T-cell (primary cell): ENCODE results near the gene SCRT2. TPM values are rescaled to one million over a fixed set of nuclear protein-coding genes. Genes with fewer than 3 reads are reported as not detected.

Experiments
- ATAC-seq, 4 experiments: fragments of 200-7000 bp in 3 of 4; fragments of 150-1000 bp in 1 of 4; cut with Tn5 transposase; replicated peaks in 1 of 4; 1 replicate in 3 of 4; 2 replicates in 1 of 4; pipeline ENCODE4 v1.10.0; 2021; ENCODE audit warnings: moderate library complexity in 3 of 4, mild to moderate bottlenecking in 2 of 4, moderate number of reproducible peaks in 1 of 4
- CTCF ChIA-PET, 2 donors: fragments of 300-600 bp; sonication (Branson Sonifier 250); formaldehyde crosslinking; loops; one replicate each; lab custom pipeline; 2022; ENCODE audit warnings: antibody characterized with exemption in 2 of 2; lab: Charles Lee
- POLR2A ChIA-PET, 2 donors: fragments of 300-600 bp; sonication (Branson Sonifier 250); formaldehyde crosslinking; loops; one replicate each; lab custom pipeline; 2022; ENCODE audit warnings: antibody characterized with exemption in 2 of 2; lab: Charles Lee
- DNase-seq, 35 experiments: peaks; one replicate each; pipeline versions ENCODE4 v3.0.0 to v3.0.0-alpha.2; 2013 to 2023
- H3K27ac ChIP-seq: one replicate; pipeline ENCODE4 v1.5.1; 2013; ENCODE audit warnings: low read length
- H3K27me3 ChIP-seq, 2 experiments: replicated peaks in 1 of 2; 1 replicate in 1 of 2; 2 replicates in 1 of 2; pipeline versions ENCODE4 v1.6.1 to v1.7.0; 2013; ENCODE audit warnings: low read length in 1 of 2, mixed read lengths in 1 of 2; ENCODE audit not compliant: control insufficient read depth in 2 of 2, insufficient read depth in 2 of 2; ENCODE audit errors: extremely low read depth in 1 of 2
- H3K36me3 ChIP-seq, 2 donors: 1 replicate in 1 of 2; 2 replicates in 1 of 2; pipeline versions ENCODE4 v1.6.1 to v1.7.0; 2013; ENCODE audit warnings: low read length in 1 of 2; ENCODE audit not compliant: control insufficient read depth in 2 of 2, insufficient read depth in 1 of 2; ENCODE audit errors: extremely low read depth in 1 of 2
- H3K4me1 ChIP-seq, 2 experiments: 1 replicate in 1 of 2; 2 replicates in 1 of 2; pipeline versions ENCODE4 v1.6.1 to v1.7.0; 2013; ENCODE audit warnings: low read length in 2 of 2, mixed read lengths in 1 of 2; ENCODE audit not compliant: insufficient read depth in 2 of 2, control insufficient read depth in 1 of 2; ENCODE audit errors: extremely low read depth in 1 of 2
- H3K4me3 ChIP-seq, 2 donors: 1 replicate in 1 of 2; 2 replicates in 1 of 2; pipeline versions ENCODE4 v1.5.1 to v1.7.0; 2013; ENCODE audit warnings: mild to moderate bottlenecking in 2 of 2, low read length in 1 of 2, moderate library complexity in 1 of 2; ENCODE audit not compliant: control insufficient read depth in 1 of 2; ENCODE audit errors: extremely low read depth in 1 of 2
- H3K9me3 ChIP-seq: 2 replicates; pipeline ENCODE4 v1.7.0; 2013
- H3K27ac Mint-ChIP-seq, 2 donors: one replicate each; pipeline ENCODE4 v1.8.0; 2020 to 2021; ENCODE audit warnings: mild to moderate bottlenecking in 2 of 2, mixed read lengths in 2 of 2
- H3K27me3 Mint-ChIP-seq, 2 donors: one replicate each; pipeline ENCODE4 v1.8.0; 2021 to 2022; ENCODE audit warnings: mixed read lengths in 2 of 2
- H3K36me3 Mint-ChIP-seq: one replicate; pipeline ENCODE4 v1.8.0; 2021; ENCODE audit warnings: mixed read lengths
- H3K4me1 Mint-ChIP-seq, 3 donors: one replicate each; pipeline ENCODE4 v1.8.0; 2020 to 2022; ENCODE audit warnings: mixed read lengths in 3 of 3, mild to moderate bottlenecking in 1 of 3
- H3K4me3 Mint-ChIP-seq, 3 donors: one replicate each; pipeline ENCODE4 v1.8.0; 2020 to 2022; ENCODE audit warnings: mild to moderate bottlenecking in 3 of 3, mixed read lengths in 3 of 3, moderate library complexity in 3 of 3
- H3K9me3 Mint-ChIP-seq, 3 donors: one replicate each; pipeline ENCODE4 v1.8.0; 2020 to 2022; ENCODE audit warnings: mixed read lengths in 3 of 3
- WGBS: methylation state at CpG from one replicate; pipeline ENCODE4 v1.1.5; 2013; ENCODE audit warnings: missing lambda C conversion rate; ENCODE audit not compliant: insufficient coverage; 5-methylcytosine and 5-hydroxymethylcytosine counted together
- total RNA-seq, 35 experiments: library from RNA in 6 of 35; stranded (reverse) in 6 of 35; fragments of 120-200 nt in 1 of 35; gene quantifications; one replicate each; pipeline versions ENCODE4 v1.2.1 to v1.2.4 and lab custom pipeline; 2013 to 2026

The SCRT2 gene
- total RNA-seq, 5 donors from 2014 or later (not counting 1 experiment from before 2014, with no cell fraction given), result not detected

GRCh38 chr20:641516-641875 lies 34.1 kb downstream of the SCRT2 start:
- ChIA-PET CTCF (no interaction called here), POLR2A (no interaction called here)
- DNase-seq (no peak), ATAC-seq (no peak)
- Histone ChIP-seq H3K9me3 (no peaks in the 10 kb centered on the region), H3K4me3 (no peak overlapping the region), H3K36me3 (no peaks in the 10 kb centered on the region), H3K27ac (no peak overlapping the region), H3K4me1 (peaks cover 0 to 15% of the 10 kb centered on the region in 2 experiments), H3K27me3 (peaks cover 0 to 22% of the 10 kb centered on the region in 2 experiments)
- no peak overlapping the region for H3K27ac Mint-ChIP-seq
- 86% methylated on average over 7 of the region's 12 CpGs for WGBS
- peaks cover 18 to 23% of the 10 kb centered on the region in 2 donors for H3K27me3 Mint-ChIP-seq
- no peaks in the 10 kb centered on the region for H3K36me3 Mint-ChIP-seq
- H3K9me3 Mint-ChIP-seq, result no peaks in the 10 kb centered on the region
- H3K4me3 Mint-ChIP-seq, result peak overlapping the region; percentile 28 to 54 (median 29)
- H3K4me1 Mint-ChIP-seq, result peaks cover 0 to 18% (median 14%) of the 10 kb centered on the region in 3 donors

DNA sequence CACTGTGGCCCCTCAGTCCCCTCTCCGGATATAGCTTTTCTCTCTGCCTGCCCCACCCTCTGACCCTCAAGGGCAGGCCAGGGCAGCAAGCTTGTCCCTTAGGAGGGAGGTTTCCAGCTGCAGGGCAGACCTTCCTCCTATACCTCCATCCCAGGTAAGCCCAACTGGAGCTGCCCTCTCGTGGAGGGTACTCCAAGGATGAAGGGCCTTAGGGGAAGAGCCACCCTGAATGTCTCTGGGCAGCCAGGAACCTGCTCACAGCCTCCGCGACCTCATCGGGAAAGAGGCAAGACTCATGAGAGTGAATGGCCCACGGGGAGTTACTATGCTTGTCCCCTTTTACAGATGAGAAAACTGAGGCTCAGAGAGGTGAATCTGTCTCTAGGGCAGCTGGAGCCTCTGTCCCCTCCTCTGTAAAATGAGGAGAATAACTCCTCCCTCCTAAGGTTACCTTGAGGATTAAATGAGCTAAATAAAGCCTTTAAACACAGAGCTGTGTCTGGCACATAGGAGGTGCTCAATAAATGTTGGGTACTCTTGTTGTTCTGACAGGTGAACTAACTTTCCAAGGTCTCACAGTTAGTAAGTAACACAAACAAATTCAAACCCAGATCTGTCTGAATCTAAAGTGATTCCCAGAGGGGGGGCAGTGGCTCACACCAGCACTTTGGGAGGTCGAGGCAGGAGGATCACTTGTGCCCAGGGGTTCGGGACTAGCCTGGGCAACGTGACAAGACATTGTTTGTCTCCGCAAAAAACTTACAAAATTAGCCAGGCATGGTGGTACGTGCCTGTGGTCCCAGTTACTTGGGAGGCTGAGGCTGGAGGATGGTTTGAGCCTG lies 34.7 kb downstream of the SCRT2 start:
- H3K27ac ChIP-seq, result no peak overlapping the region
- no peak for ATAC-seq
- no peaks in the 10 kb centered on the region for H3K9me3 ChIP-seq
- ChIA-PET CTCF (no interaction called here), POLR2A (no interaction called here)
- Mint-ChIP-seq H3K4me3 (peak overlapping the region in 1 of 3 donors; percentile 54), H3K27ac (no peak overlapping the region), H3K9me3 (no peaks in the 10 kb centered on the region), H3K27me3 (peaks cover 20 to 26% of the 10 kb centered on the region in 2 donors), H3K36me3 (no peaks in the 10 kb centered on the region), H3K4me1 (peaks cover 0 to 18% (median 14%) of the 10 kb centered on the region in 3 donors)
- WGBS, result 75% methylated on average over 4 of the region's 11 CpGs
- peaks cover 0 to 22% of the 10 kb centered on the region in 2 experiments for H3K27me3 ChIP-seq
- H3K4me1 ChIP-seq, result peaks cover 0 to 15% of the 10 kb centered on the region in 2 experiments
- no peak for DNase-seq
- H3K36me3 ChIP-seq, result no peaks in the 10 kb centered on the region
- no peak overlapping the region for H3K4me3 ChIP-seq

GRCh38 chr20:638579-638978 lies 37.0 kb downstream of the SCRT2 start:
- no peak overlapping the region for H3K27ac Mint-ChIP-seq
- Histone ChIP-seq H3K9me3 (no peaks in the 10 kb centered on the region), H3K27me3 (peaks cover 0 to 26% of the 10 kb centered on the region in 2 experiments), H3K27ac (no peak overlapping the region), H3K36me3 (no peaks in the 10 kb centered on the region), H3K4me3 (no peak overlapping the region), H3K4me1 (peaks cover 0 to 7% of the 10 kb centered on the region in 2 experiments)
- H3K4me1 Mint-ChIP-seq, result peaks cover 0 to 13% (median 9%) of the 10 kb centered on the region in 3 donors
- H3K36me3 Mint-ChIP-seq, result no peaks in the 10 kb centered on the region
- H3K27me3 Mint-ChIP-seq, result peaks cover 16 to 25% of the 10 kb centered on the region in 2 donors
- H3K4me3 Mint-ChIP-seq, result no peak overlapping the region
- POLR2A ChIA-PET, result no interaction called here
- ATAC-seq (no peak), DNase-seq (no peak)
- no peaks in the 10 kb centered on the region for H3K9me3 Mint-ChIP-seq
- CTCF ChIA-PET, result interaction anchor here in 1 of 2 donors (0.6 kb wide), 1 partner anchor 69 kb away, joined by 3 read pairs; no protein-coding TSS in a partner anchor
- 83% methylated on average over 1 of the region's 1 CpG for WGBS

DNA sequence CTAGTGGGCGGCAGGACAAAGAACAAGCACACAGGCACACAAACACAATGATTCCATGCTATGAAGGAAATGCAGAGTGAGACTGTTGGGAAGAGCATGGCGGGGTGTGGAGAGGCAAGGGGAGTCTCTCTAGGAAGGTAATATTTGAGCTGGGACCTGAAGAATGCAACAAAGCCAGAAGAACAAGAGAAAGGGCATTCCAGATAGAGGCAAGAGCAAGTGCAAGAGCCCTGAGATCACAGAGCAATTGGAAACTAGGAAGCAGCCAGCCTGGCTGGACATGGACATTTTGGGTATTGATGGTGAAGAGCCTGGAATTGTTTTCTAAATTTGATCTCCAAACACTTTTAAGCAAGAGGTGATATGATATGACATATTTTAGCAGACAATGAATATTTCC lies 38.0 kb downstream of the SCRT2 start:
- Histone ChIP-seq H3K9me3 (no peaks in the 10 kb centered on the region), H3K36me3 (no peaks in the 10 kb centered on the region), H3K4me3 (no peak overlapping the region), H3K27me3 (peaks cover 0 to 15% of the 10 kb centered on the region in 2 experiments), H3K27ac (no peak overlapping the region), H3K4me1 (peaks cover 0 to 2% of the 10 kb centered on the region in 2 experiments)
- H3K4me1 Mint-ChIP-seq, result peaks cover 0 to 6% (median 4%) of the 10 kb centered on the region in 3 donors
- no peaks in the 10 kb centered on the region for H3K9me3 Mint-ChIP-seq
- H3K27me3 Mint-ChIP-seq, result peaks cover 13 to 16% of the 10 kb centered on the region in 2 donors
- no peak for ATAC-seq
- ChIA-PET POLR2A (no interaction called here), CTCF (no interaction called here)
- no CpG with 5 or more reads among the region's 2 CpGs for WGBS
- no peak for DNase-seq
- H3K4me3 Mint-ChIP-seq, result no peak overlapping the region
- H3K36me3 Mint-ChIP-seq, result no peaks in the 10 kb centered on the region
- H3K27ac Mint-ChIP-seq, result no peak overlapping the region

GRCh38 chr20:635893-636338 lies 39.7 kb downstream of the SCRT2 start:
- Histone ChIP-seq H3K27me3 (peaks cover 0 to 15% of the 10 kb centered on the region in 2 experiments), H3K36me3 (no peaks in the 10 kb centered on the region), H3K4me1 (no peaks in the 10 kb centered on the region), H3K4me3 (no peak overlapping the region), H3K27ac (no peak overlapping the region), H3K9me3 (no peaks in the 10 kb centered on the region)
- CTCF ChIA-PET, result interaction anchor here in 1 of 2 donors (0.6 kb wide), 1 partner anchor 11 kb away, joined by 4 read pairs; no protein-coding TSS in a partner anchor
- ATAC-seq (no peak), DNase-seq (no peak)
- Mint-ChIP-seq H3K36me3 (no peaks in the 10 kb centered on the region), H3K4me3 (no peak overlapping the region), H3K27ac (no peak overlapping the region), H3K4me1 (no peaks in the 10 kb centered on the region), H3K9me3 (no peaks in the 10 kb centered on the region), H3K27me3 (peaks cover 12 to 15% of the 10 kb centered on the region in 2 donors)
- POLR2A ChIA-PET, result no interaction called here
- WGBS, result no CpG with 5 or more reads among the region's 7 CpGs

GRCh38 chr20:635028-635892 lies 40.3 kb downstream of the SCRT2 start:
- POLR2A ChIA-PET, result no interaction called here

More at GRCh38 chr20:635028-635892, 40.3 kb downstream of the SCRT2 start:
- peaks cover 0 to 19% of the 10 kb centered on the region in 2 experiments for H3K27me3 ChIP-seq
- H3K9me3 ChIP-seq, result no peaks in the 10 kb centered on the region
- ATAC-seq (no peak), DNase-seq (no peak)
- H3K36me3 ChIP-seq, result no peaks in the 10 kb centered on the region
- 86% methylated on average over 4 of the region's 9 CpGs for WGBS
- H3K27ac ChIP-seq, result no peak overlapping the region
- H3K4me3 ChIP-seq, result no peak overlapping the region
- no peak overlapping the region for H3K4me3 Mint-ChIP-seq
- H3K36me3 Mint-ChIP-seq, result no peaks in the 10 kb centered on the region
- no peaks in the 10 kb centered on the region for H3K9me3 Mint-ChIP-seq
- H3K4me1 ChIP-seq, result no peaks in the 10 kb centered on the region
- no peak overlapping the region for H3K27ac Mint-ChIP-seq
- CTCF ChIA-PET, result no interaction called here
- H3K27me3 Mint-ChIP-seq, result peaks cover 15% of the 10 kb centered on the region in 2 donors
- H3K4me1 Mint-ChIP-seq, result no peaks in the 10 kb centered on the region
